WERI-Rb-1 (cell line): ENCODE measurements around the gene RAPH1.

Experiments
- DNase-seq: peaks from one replicate; pipeline ENCODE4 v3.0.0-alpha.2; 2020
- H3K27ac ChIP-seq: fragments of 250-450 bp; sonication (Bioruptor Pico); 2 replicates; pipeline ENCODE4 v1.5.1; 2020; ENCODE audit warnings: mild to moderate bottlenecking, moderate library complexity
- H3K27me3 ChIP-seq: fragments of 250-450 bp; sonication (Bioruptor Pico); 2 replicates; pipeline ENCODE4 v1.5.1; 2021; ENCODE audit warnings: mild to moderate bottlenecking, low read depth, moderate library complexity; ENCODE audit not compliant: insufficient read depth, severe bottlenecking
- H3K36me3 ChIP-seq: fragments of 250-450 bp; sonication (Bioruptor Pico); 2 replicates; pipeline ENCODE4 v1.5.1; 2020; ENCODE audit warnings: mild to moderate bottlenecking, moderate library complexity
- H3K4me3 ChIP-seq: 2 replicates; pipeline ENCODE4 v1.5.1; 2011; ENCODE audit warnings: low read depth, mild to moderate bottlenecking, control low read depth, low read length
- H3K9me3 ChIP-seq: fragments of 250-450 bp; sonication (Bioruptor Pico); 2 replicates; pipeline ENCODE4 v1.5.1; 2021; ENCODE audit warnings: mild to moderate bottlenecking, moderate library complexity; ENCODE audit not compliant: severe bottlenecking
- TF ChIP-seq, protein P1 (sequence below): IDR thresholded peaks from 2 replicates; pipeline ENCODE4 v1.5.1; 2011; ENCODE audit warnings: low read depth, mild to moderate bottlenecking, control low read depth, inconsistent platforms, low read length

RAPH1 gene

DNA sequence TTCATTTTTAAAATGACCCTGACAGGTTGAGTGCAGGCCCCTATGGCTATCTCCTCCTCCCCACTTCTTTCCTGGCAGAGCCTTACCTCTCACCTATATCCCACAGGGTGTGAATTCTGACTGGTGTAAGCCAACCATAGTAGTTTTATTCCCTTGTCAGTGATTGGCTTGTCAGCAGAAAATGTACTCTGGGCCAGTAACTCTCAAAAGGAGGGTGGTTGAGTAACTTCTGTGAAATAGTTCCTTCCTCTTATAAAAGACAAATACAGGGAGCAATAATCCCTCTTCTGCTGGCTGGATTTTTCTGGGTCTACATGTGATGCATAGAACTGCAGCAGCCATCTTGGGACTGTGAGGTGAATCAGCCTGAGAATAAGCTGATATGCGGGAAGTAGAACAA is 83.4 kb downstream of the RAPH1 start:
- no peak overlapping the region for H3K4me3 ChIP-seq
- peaks cover 17% of the 10 kb centered on the region for H3K36me3 ChIP-seq
- TF ChIP-seq, protein P1, sequence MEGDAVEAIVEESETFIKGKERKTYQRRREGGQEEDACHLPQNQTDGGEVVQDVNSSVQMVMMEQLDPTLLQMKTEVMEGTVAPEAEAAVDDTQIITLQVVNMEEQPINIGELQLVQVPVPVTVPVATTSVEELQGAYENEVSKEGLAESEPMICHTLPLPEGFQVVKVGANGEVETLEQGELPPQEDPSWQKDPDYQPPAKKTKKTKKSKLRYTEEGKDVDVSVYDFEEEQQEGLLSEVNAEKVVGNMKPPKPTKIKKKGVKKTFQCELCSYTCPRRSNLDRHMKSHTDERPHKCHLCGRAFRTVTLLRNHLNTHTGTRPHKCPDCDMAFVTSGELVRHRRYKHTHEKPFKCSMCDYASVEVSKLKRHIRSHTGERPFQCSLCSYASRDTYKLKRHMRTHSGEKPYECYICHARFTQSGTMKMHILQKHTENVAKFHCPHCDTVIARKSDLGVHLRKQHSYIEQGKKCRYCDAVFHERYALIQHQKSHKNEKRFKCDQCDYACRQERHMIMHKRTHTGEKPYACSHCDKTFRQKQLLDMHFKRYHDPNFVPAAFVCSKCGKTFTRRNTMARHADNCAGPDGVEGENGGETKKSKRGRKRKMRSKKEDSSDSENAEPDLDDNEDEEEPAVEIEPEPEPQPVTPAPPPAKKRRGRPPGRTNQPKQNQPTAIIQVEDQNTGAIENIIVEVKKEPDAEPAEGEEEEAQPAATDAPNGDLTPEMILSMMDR, result no peak
- no peaks in the 10 kb centered on the region for H3K9me3 ChIP-seq
- H3K27ac ChIP-seq, result no peak overlapping the region
- H3K27me3 ChIP-seq, result no peaks in the 10 kb centered on the region
- no peak for DNase-seq

DNA sequence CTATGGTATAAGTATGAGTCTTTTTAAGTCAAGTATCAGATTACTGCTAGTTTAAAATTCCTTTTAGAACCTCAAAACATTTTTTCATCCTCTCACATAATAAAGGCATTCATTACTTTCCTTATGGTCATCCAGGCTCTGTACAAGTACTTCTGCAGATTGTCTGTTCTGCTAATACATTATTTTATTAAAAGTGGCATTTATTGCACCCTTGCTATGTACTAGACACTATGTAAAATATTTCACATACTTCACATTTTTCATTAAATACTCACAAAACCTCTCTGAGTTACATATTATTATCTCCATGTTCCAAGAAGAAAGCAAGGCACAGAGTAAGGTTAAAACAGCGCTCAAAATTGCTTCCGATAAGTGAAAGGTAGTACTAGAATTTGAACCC is 84.1 kb downstream of the RAPH1 start:
- no peaks in the 10 kb centered on the region for H3K9me3 ChIP-seq
- peaks cover 23% of the 10 kb centered on the region for H3K36me3 ChIP-seq
- TF ChIP-seq, protein P1, result no peak
- H3K4me3 ChIP-seq, result no peak overlapping the region
- H3K27ac ChIP-seq, result no peak overlapping the region
- no peaks in the 10 kb centered on the region for H3K27me3 ChIP-seq
- no peak for DNase-seq

DNA sequence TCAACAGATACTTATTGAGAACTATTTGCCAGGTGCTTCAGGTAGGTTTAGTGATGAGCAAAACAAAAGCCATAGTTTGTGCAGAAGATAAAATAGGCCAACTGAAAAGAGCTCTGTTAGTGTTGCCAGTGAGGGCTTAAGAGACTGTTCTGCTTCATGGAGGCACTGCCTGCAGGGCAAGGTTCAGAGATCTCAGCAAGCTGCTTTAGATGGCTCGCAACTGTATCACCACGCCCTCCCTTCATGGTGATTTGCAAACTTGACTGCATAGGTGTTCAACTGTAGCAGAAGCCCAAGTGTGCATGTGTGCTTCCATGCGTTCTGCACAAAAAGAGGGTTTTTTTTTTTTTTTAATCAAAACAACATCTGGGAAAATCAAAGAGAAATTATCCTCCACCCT is 84.5 kb downstream of the RAPH1 start:
- DNase-seq, result no peak
- H3K9me3 ChIP-seq, result no peaks in the 10 kb centered on the region
- H3K27ac ChIP-seq, result no peak overlapping the region
- TF ChIP-seq, protein P1, result no peak
- no peak overlapping the region for H3K4me3 ChIP-seq
- peaks cover 24% of the 10 kb centered on the region for H3K36me3 ChIP-seq
- no peaks in the 10 kb centered on the region for H3K27me3 ChIP-seq

DNA sequence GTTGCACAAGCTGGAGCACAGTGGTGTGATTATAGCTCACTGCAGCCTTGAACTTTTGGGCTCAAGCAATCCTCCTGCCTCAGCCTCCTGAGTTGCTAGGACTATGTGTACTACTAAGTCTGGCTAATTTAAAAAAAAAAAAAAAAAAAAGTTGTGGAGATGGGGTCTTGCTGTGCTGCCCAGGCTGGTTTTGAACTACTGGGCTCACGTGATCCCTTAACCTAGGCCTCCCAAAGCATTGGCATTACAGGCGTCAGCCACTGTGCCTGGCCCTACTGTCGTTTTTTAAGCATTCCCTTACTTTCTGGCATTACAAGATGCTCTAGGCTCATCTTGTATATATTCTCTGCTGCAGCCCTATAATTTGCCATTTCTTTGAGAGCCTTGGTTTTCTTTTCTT is 88.3 kb downstream of the RAPH1 start:
- peaks cover 22% of the 10 kb centered on the region for H3K36me3 ChIP-seq

DNA sequence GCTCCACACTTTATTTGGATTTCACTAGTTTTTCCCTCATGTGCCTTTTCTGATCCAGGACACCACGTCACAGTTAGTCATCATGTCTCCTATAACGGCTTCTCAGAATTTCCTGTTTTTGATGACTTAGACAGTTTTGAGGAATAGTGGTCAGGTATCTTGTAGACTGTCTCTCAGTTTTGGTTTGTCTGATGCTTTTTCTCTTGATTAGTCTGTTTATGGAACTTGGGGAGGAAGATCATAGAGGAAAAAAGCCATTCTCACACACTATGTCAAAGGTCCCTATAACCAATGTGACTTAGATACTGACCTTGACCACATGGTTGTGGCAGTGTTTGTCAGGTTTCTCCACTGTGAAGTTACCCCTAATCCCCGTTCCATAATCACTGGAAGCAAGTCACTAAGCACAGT is 89.0 kb downstream of the RAPH1 start:
- no peak for DNase-seq
- Histone ChIP-seq H3K27ac (no peak overlapping the region), H3K4me3 (no peak overlapping the region), H3K36me3 (peaks cover 27% of the 10 kb centered on the region), H3K9me3 (no peaks in the 10 kb centered on the region), H3K27me3 (no peaks in the 10 kb centered on the region)
- TF ChIP-seq, protein P1, result no peak

More for the DNA sequence above, 88.3 kb downstream of the RAPH1 start:
- Histone ChIP-seq H3K27me3 (no peaks in the 10 kb centered on the region), H3K9me3 (no peaks in the 10 kb centered on the region), H3K27ac (no peak overlapping the region), H3K4me3 (no peak overlapping the region)
- DNase-seq, result no peak
- TF ChIP-seq, protein P1, result no peak

DNA sequence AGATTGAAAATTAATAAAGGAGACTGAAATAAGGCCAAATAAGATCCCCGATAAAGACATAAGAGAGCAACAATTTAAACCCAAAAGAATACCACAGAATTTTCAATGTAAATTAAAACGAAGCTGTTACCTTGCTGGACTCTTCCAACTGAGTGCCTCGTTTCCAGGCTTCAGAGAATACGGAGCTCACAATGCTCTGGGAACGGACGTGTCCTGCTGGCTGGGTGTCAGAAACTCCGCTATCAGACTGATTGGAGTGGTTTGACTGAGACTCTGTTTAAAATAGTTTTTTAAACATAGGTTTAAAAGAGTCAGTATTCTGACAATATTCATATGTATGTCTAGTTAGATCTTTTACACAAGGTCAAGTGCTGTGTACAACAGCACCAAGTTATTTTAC is 90.4 kb downstream of the RAPH1 start:
- Histone ChIP-seq H3K27me3 (no peaks in the 10 kb centered on the region), H3K36me3 (peaks cover 27% of the 10 kb centered on the region), H3K27ac (no peak overlapping the region), H3K9me3 (no peaks in the 10 kb centered on the region), H3K4me3 (no peak overlapping the region)
- no peak for DNase-seq
- TF ChIP-seq, protein P1, result no peak
